NCI-H187 (cell line): ENCODE results near the gene OR52W1.

Experiments used
- DNase-seq, 2 experiments: peaks; one replicate each; lab custom pipeline; 2025; lab: John Stamatoyannopoulos, UW

The OR52W1 gene

GRCh38 chr11:6199174-6199810 lies at the start of gene OR52W1:
Gene OR52W1 (plus strand): TSS chr11:6199224. CDS start chr11:6199224, 0 bp downstream.
- no peak for DNase-seq

GRCh38 chr11:6151117-6151516 lies 47.9 kb upstream of the OR52W1 start:
- DNase-seq: no peak

GRCh38 chr11:6152126-6152525 lies 46.9 kb upstream of the OR52W1 start:
- no peak for DNase-seq

- no peak for DNase-seq
Observed at GRCh38 chr11:6156628-6157359, 42.2 kb upstream of the OR52W1 start.

- DNase-seq: no peak
Observed at GRCh38 chr11:6170226-6170625, 28.8 kb upstream of the OR52W1 start, which contains the start of gene OR52B2. Gene OR52B2 (minus strand): TSS chr11:6170326. CDS start chr11:6170326, 0 bp downstream.

GRCh38 chr11:6175440-6175839 lies 23.6 kb upstream of the OR52W1 start:
- DNase-seq: no peak

GRCh38 chr11:6191742-6192141 lies 7.3 kb upstream of the OR52W1 start:
- DNase-seq: no peak

GRCh38 chr11:6194065-6194581 lies 4.9 kb upstream of the OR52W1 start:
- DNase-seq: no peak

- DNase-seq: no peak
Observed at GRCh38 chr11:6196396-6196795, 2.6 kb upstream of the OR52W1 start.

GRCh38 chr11:6197466-6198200 lies 1.4 kb upstream of the OR52W1 start:
- no peak for DNase-seq

- no peak for DNase-seq
Observed at GRCh38 chr11:6200975-6201374, 2.0 kb downstream of the OR52W1 start.

GRCh38 chr11:6201481-6201880 lies 2.5 kb downstream of the OR52W1 start:
- DNase-seq: no peak

GRCh38 chr11:6202041-6202440 lies 3.0 kb downstream of the OR52W1 start:
- no peak for DNase-seq

GRCh38 chr11:6203327-6203726 lies 4.3 kb downstream of the OR52W1 start:
- DNase-seq: no peak

- no peak for DNase-seq
Observed at GRCh38 chr11:6204706-6205105, 5.7 kb downstream of the OR52W1 start.

- DNase-seq: no peak
Observed at GRCh38 chr11:6205366-6205765, 6.3 kb downstream of the OR52W1 start, which contains the start of gene C11orf42. Gene C11orf42 (plus strand): TSS chr11:6205557. CDS start chr11:6205616, 59 bp downstream.

- DNase-seq: no peak
Observed at GRCh38 chr11:6206456-6207180, 7.6 kb downstream of the OR52W1 start.

GRCh38 chr11:6209801-6210200 lies 10.8 kb downstream of the OR52W1 start:
- DNase-seq: no peak

GRCh38 chr11:6210274-6210955 lies 11.4 kb downstream of the OR52W1 start:
- DNase-seq: no peak

GRCh38 chr11:6214530-6214929 lies 15.5 kb downstream of the OR52W1 start:
- DNase-seq: no peak

GRCh38 chr11:6216501-6216900 lies 17.5 kb downstream of the OR52W1 start:
- no peak for DNase-seq
